WTC11 (cell line): ENCODE data around the gene UGT1A8. TPM values are rescaled to one million over a fixed set of nuclear protein-coding genes. Genes with fewer than 3 reads are reported as not detected.

Source experiments
- ATAC-seq: fragments of 200-7000 bp; cut with Tn5 transposase; 2 replicates; pipeline ENCODE4 v1.10.0; 2021; ENCODE audit warnings: mild to moderate bottlenecking, moderate library complexity
- CTCF ChIA-PET: fragments of 300-600 bp; sonication (Branson Sonifier 250); formaldehyde crosslinking; loops from one replicate; lab custom pipeline; 2021; ENCODE audit warnings: antibody characterized with exemption; lab: Charles Lee
- POLR2A ChIA-PET: fragments of 350-600 bp; sonication (Branson Sonifier 250); formaldehyde crosslinking; loops from one replicate; lab custom pipeline; 2021; ENCODE audit warnings: antibody characterized with exemption; lab: Charles Lee
- DNase-seq: peaks from one replicate; pipeline ENCODE4 v3.0.0; 2021; ENCODE audit warnings: low spot score
- H3K27ac Mint-ChIP-seq: 2 replicates; pipeline ENCODE4 v1.8.0; 2021; ENCODE audit warnings: mixed read lengths
- H3K27me3 Mint-ChIP-seq: 2 replicates; pipeline ENCODE4 v1.8.0; 2021; ENCODE audit warnings: low read depth, mild to moderate bottlenecking, moderate library complexity, mixed read lengths
- H3K36me3 Mint-ChIP-seq: 2 replicates; pipeline ENCODE4 v1.8.0; 2021; ENCODE audit warnings: mixed read lengths
- H3K4me1 Mint-ChIP-seq: 2 replicates; pipeline ENCODE4 v1.8.0; 2022; ENCODE audit warnings: mixed read lengths
- H3K4me3 Mint-ChIP-seq: 2 replicates; pipeline ENCODE4 v1.8.0; 2021; ENCODE audit warnings: mild to moderate bottlenecking, moderate library complexity, mixed read lengths
- H3K9me3 Mint-ChIP-seq: 2 replicates; pipeline ENCODE4 v1.8.0; 2021; ENCODE audit warnings: mixed read lengths
- ATF1 ChIP-seq: sonication (generic); formaldehyde crosslinking; IDR thresholded peaks from 2 replicates; pipeline ENCODE4 v1.8.1; 2023; ENCODE audit warnings: mild to moderate bottlenecking, moderate library complexity, missing genetic modification reagents
- E2F1 ChIP-seq: sonication (generic); formaldehyde crosslinking; IDR thresholded peaks from 2 replicates; pipeline ENCODE4 v1.8.0; 2022; ENCODE audit warnings: mild to moderate bottlenecking, missing genetic modification reagents
- EMX1 ChIP-seq: fragments of 250-450 bp; sonication (Bioruptor Pico); IDR thresholded peaks from 2 replicates; pipeline ENCODE4 v1.8.0; 2021; ENCODE audit warnings: mild to moderate bottlenecking
- IRF2 ChIP-seq: sonication (generic); formaldehyde crosslinking; IDR thresholded peaks from 2 replicates; pipeline ENCODE4 v1.8.0; 2022; ENCODE audit warnings: low read depth, missing genetic modification reagents, borderline replicate concordance
- JUN ChIP-seq: sonication (generic); formaldehyde crosslinking; IDR thresholded peaks from 2 replicates; pipeline ENCODE4 v1.8.0; 2023; ENCODE audit warnings: mild to moderate bottlenecking, missing genetic modification reagents
- MLX ChIP-seq: sonication (generic); formaldehyde crosslinking; IDR thresholded peaks from 2 replicates; pipeline ENCODE4 v1.8.1; 2023; ENCODE audit warnings: mild to moderate bottlenecking, missing genetic modification reagents, moderate library complexity
- NFE2L1 ChIP-seq: sonication (generic); formaldehyde crosslinking; IDR thresholded peaks from 2 replicates; pipeline ENCODE4 v1.8.1; 2023; ENCODE audit warnings: missing genetic modification reagents
- NR1H2 ChIP-seq: sonication (generic); formaldehyde crosslinking; IDR thresholded peaks from 2 replicates; pipeline ENCODE4 v1.9.0; 2021; ENCODE audit warnings: mild to moderate bottlenecking, moderate library complexity, missing genetic modification reagents
- PREB ChIP-seq: sonication (generic); formaldehyde crosslinking; IDR thresholded peaks from 2 replicates; pipeline ENCODE4 v1.8.1; 2022; ENCODE audit warnings: mild to moderate bottlenecking, missing genetic modification reagents, moderate library complexity, borderline replicate concordance
- SMAD3 ChIP-seq: sonication (generic); formaldehyde crosslinking; IDR thresholded peaks from 2 replicates; pipeline ENCODE4 v1.8.0; 2022; ENCODE audit warnings: missing genetic modification reagents, mild to moderate bottlenecking, borderline replicate concordance
- TEAD4 ChIP-seq: sonication (generic); formaldehyde crosslinking; IDR thresholded peaks from 2 replicates; pipeline ENCODE4 v1.8.0; 2022; ENCODE audit warnings: mild to moderate bottlenecking, missing genetic modification reagents
- ZBTB43 ChIP-seq: sonication (generic); formaldehyde crosslinking; IDR thresholded peaks from 2 replicates; pipeline ENCODE4 v1.8.1; 2023; ENCODE audit warnings: mild to moderate bottlenecking, missing genetic modification reagents
- ZNF121 ChIP-seq: sonication (generic); formaldehyde crosslinking; IDR thresholded peaks from 2 replicates; pipeline ENCODE4 v1.8.0; 2023; ENCODE audit warnings: missing genetic modification reagents
- ZNF219 ChIP-seq: sonication (generic); formaldehyde crosslinking; IDR thresholded peaks from 2 replicates; pipeline ENCODE4 v1.8.0; 2023; ENCODE audit warnings: missing genetic modification reagents, mild to moderate bottlenecking, borderline replicate concordance
- ZNF425 ChIP-seq: fragments of 250-450 bp; sonication (Bioruptor Pico); conservative IDR thresholded peaks from 2 replicates; pipeline ENCODE4 v1.9.0; 2021; ENCODE audit warnings: mild to moderate bottlenecking
- total RNA-seq: library from RNA; stranded (reverse); gene quantifications from 3 replicates; pipeline ENCODE4 v1.2.3, GENCODE V29; 2021
- TF ChIP-seq, protein P1 (sequence below): fragments of 250-450 bp; sonication (Bioruptor Pico); IDR thresholded peaks from 2 replicates; pipeline ENCODE4 v1.9.0; 2021; ENCODE audit warnings: mild to moderate bottlenecking, borderline replicate concordance

Gene UGT1A8
- total RNA-seq, 1 experiment from 2014 or later, result 0.13 TPM

- DNase-seq, result no peak
- Mint-ChIP-seq H3K4me1 (no peaks in the 10 kb centered on the region), H3K27ac (no peak overlapping the region)
- no peak for TF ChIP-seq ZBTB43
- no peak for TF ChIP-seq PREB (CRISPR knock-in tag)
- no peak for TF ChIP-seq TEAD4 (CRISPR knock-in tag)
- TF ChIP-seq JUN (CRISPR knock-in tag), result no peak
- no peak for TF ChIP-seq IRF2 (CRISPR knock-in tag)
- no peak for TF ChIP-seq NFE2L1 (CRISPR knock-in tag)
- no peak for TF ChIP-seq MLX (CRISPR knock-in tag)
- TF ChIP-seq ATF1, result no peak
- TF ChIP-seq E2F1 (CRISPR knock-in tag), result no peak
- TF ChIP-seq, protein P1, sequence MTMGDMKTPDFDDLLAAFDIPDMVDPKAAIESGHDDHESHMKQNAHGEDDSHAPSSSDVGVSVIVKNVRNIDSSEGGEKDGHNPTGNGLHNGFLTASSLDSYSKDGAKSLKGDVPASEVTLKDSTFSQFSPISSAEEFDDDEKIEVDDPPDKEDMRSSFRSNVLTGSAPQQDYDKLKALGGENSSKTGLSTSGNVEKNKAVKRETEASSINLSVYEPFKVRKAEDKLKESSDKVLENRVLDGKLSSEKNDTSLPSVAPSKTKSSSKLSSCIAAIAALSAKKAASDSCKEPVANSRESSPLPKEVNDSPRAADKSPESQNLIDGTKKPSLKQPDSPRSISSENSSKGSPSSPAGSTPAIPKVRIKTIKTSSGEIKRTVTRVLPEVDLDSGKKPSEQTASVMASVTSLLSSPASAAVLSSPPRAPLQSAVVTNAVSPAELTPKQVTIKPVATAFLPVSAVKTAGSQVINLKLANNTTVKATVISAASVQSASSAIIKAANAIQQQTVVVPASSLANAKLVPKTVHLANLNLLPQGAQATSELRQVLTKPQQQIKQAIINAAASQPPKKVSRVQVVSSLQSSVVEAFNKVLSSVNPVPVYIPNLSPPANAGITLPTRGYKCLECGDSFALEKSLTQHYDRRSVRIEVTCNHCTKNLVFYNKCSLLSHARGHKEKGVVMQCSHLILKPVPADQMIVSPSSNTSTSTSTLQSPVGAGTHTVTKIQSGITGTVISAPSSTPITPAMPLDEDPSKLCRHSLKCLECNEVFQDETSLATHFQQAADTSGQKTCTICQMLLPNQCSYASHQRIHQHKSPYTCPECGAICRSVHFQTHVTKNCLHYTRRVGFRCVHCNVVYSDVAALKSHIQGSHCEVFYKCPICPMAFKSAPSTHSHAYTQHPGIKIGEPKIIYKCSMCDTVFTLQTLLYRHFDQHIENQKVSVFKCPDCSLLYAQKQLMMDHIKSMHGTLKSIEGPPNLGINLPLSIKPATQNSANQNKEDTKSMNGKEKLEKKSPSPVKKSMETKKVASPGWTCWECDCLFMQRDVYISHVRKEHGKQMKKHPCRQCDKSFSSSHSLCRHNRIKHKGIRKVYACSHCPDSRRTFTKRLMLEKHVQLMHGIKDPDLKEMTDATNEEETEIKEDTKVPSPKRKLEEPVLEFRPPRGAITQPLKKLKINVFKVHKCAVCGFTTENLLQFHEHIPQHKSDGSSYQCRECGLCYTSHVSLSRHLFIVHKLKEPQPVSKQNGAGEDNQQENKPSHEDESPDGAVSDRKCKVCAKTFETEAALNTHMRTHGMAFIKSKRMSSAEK (CRISPR knock-in tag), result no peak
- no peak for TF ChIP-seq ZNF425
- no peak for TF ChIP-seq ZNF219 (CRISPR knock-in tag)
- no peak for TF ChIP-seq SMAD3 (CRISPR knock-in tag)
- no peak for TF ChIP-seq NR1H2
- TF ChIP-seq EMX1 (CRISPR knock-in tag), result no peak
- TF ChIP-seq ZNF121 (CRISPR knock-in tag), result no peak
- TF ChIP-seq, all 79 proteins: peak for 0
- H3K4me3 Mint-ChIP-seq, result no peak overlapping the region
- no peaks in the 10 kb centered on the region; the same call in 1 of the 2 replicates for H3K27me3 Mint-ChIP-seq
- ChIA-PET CTCF (no interaction called here), POLR2A (no interaction called here)
- H3K9me3 Mint-ChIP-seq, result peaks cover 13% of the 10 kb centered on the region
- no peak for ATAC-seq
- no peaks in the 10 kb centered on the region for H3K36me3 Mint-ChIP-seq
Measured at GRCh38 chr2:233799716-233800115, 182.3 kb downstream of the UGT1A8 start.
